A549 (cell line): ENCODE results near the gene MSI2.

ENCODE experiments used
- CTCF ChIP-seq: fragments of >200 bp; sonication (Bioruptor Twin); formaldehyde crosslinking; IDR thresholded peaks from 3 replicates; pipeline ENCODE4 v1.5.1; 2016
- E2F6 ChIP-seq: IDR thresholded peaks from 2 replicates; pipeline ENCODE4 v1.6.1; 2012; ENCODE audit warnings: low read depth, borderline replicate concordance
- ESRRA ChIP-seq: fragments of 150-350 bp; IDR thresholded peaks from 2 replicates; pipeline ENCODE4 v1.6.1; 2014; ENCODE audit warnings: mild to moderate bottlenecking, low read length, borderline replicate concordance
- FOSB ChIP-seq: fragments of 250-450 bp; sonication (Bioruptor Pico); IDR thresholded peaks from 2 replicates; pipeline ENCODE4 v1.5.0; 2020; ENCODE audit warnings: mild to moderate bottlenecking, moderate library complexity
- MAX ChIP-seq: IDR thresholded peaks from 2 replicates; pipeline ENCODE4 v1.6.1; 2012
- POLR2A ChIP-seq: IDR thresholded peaks from 2 replicates; pipeline ENCODE4 v1.6.1; 2012; ENCODE audit warnings: mild to moderate bottlenecking, low read length
- RAD21 ChIP-seq, 2 experiments: fragments of >200 bp in 1 of 2; sonication (Bioruptor Twin) in 1 of 2; formaldehyde crosslinking in 1 of 2; IDR thresholded peaks in 1 of 2; conservative IDR thresholded peaks in 1 of 2; 2 replicates in 1 of 2; 3 replicates in 1 of 2; pipeline ENCODE4 v1.6.1; 2012 to 2018; ENCODE audit warnings: inconsistent platforms in 1 of 2
- REST ChIP-seq: fragments of 200-600 bp; sonication (generic); IDR thresholded peaks from 2 replicates; pipeline ENCODE4 v1.6.1; 2016; ENCODE audit warnings: antibody characterized with exemption, mild to moderate bottlenecking, moderate library complexity
- RFX5 ChIP-seq: fragments of 450-650 bp; IDR thresholded peaks from 2 replicates; pipeline ENCODE4 v1.7.1; 2014; ENCODE audit warnings: antibody characterized with exemption, mild to moderate bottlenecking, moderate library complexity

GRCh38 chr17:57532556-57532955, 276.2 kb downstream of the MSI2 start:
- no peak for TF ChIP-seq CTCF
- TF ChIP-seq FOSB (CRISPR knock-in tag) = no peak
- TF ChIP-seq E2F6 = no peak
- TF ChIP-seq RFX5 = no peak
- no peak for TF ChIP-seq RAD21 (conservative IDR thresholded peaks at IDR 0.05 in 1 of 2, IDR thresholded peaks at IDR 0.05 in 1 of 2)
- TF ChIP-seq REST = no peak
- TF ChIP-seq POLR2A = no peak
- no peak for TF ChIP-seq MAX
- no peak for TF ChIP-seq ESRRA
